ENCODE measurements around the gene HCRT. TPM values are rescaled to one million over a fixed set of nuclear protein-coding genes. Genes with fewer than 3 reads are reported as not detected.

The HCRT gene, protein sequence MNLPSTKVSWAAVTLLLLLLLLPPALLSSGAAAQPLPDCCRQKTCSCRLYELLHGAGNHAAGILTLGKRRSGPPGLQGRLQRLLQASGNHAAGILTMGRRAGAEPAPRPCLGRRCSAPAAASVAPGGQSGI
- total RNA-seq: not detected in 2 replicates

GRCh38 chr17:42184713-42185620 lies at the start of gene HCRT:
TSS of gene HCRT (minus strand) at chr17:42185452. CDS start at chr17:42185365, 87 bp downstream.

GRCh38 chr17:42193969-42194899 lies 9.0 kb upstream of the HCRT start, which contains the start of gene GHDC:
TSS of gene GHDC (minus strand) at chr17:42194494. CDS start at chr17:42193581, 913 bp downstream.

DNA sequence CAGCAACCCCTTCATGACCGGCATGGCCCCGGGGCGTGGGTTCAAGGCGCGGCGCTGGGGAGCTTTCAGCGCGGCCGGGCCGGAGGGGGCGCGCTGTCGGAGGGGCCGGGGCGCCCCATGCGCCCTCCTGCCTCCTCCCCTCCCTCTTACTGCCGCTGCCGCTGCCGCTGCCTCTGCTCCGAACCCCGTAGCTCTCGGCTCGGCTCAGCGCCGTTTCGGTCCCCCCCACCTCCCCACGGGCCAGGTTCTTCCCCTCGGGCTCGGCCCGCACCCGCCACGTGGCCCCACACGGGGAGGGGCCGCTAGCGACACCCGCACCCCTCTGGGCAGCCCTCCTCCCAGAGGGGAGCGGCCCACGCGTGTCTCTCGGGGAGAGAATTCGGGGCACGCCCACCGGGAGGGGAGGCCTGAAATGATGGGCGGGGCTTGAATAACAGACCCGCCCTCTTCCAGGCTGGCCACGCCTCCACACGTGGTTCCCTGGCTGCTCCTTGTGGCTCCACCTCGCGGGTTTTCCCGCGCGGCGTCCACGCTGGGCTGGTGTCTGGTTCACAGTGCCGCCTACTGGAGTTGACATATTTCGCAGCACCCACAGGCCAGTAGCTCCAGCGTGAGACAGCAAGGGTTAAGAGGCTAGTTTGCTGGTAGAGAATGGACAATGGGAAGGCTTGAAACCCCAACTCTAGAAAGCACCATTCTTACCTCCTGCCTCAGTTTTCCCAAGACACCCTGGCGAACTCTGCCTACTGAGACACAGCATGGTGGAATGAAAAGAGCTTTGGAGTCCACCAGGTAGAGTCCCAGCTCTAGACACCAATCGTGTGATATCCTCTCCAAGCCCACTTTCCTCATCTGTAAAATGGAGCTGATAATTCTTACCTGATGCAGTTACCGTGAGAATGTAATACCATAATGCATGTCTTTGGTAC lies 4.1 kb downstream of the HCRT start, which contains the start of gene KCNH4:
TSS of gene KCNH4 (minus strand) at position 221 of the 929 bp plus-strand sequence. CDS start at position 24, 197 bp downstream.

Other genes starting within 250 kb of the HCRT start
- gene CNP, start 218.7 kb downstream of the HCRT start, total RNA-seq: 48.5 and 54.0 TPM in 2 replicates
- gene DNAJC7, start 168.0 kb downstream of the HCRT start, total RNA-seq: 64.3 and 78.8 TPM in 2 replicates
- 19.5 and 26.0 TPM in 2 replicates for gene NKIRAS2, start 165.4 kb downstream of the HCRT start, total RNA-seq
- under 0.01 and 0.37 TPM in 2 replicates for gene C17orf113, start 134.9 kb downstream of the HCRT start, total RNA-seq
- gene ZNF385C, start 87.0 kb downstream of the HCRT start, total RNA-seq: not detected in 2 replicates
- gene DHX58, start 72.7 kb downstream of the HCRT start, total RNA-seq: 4.5 and 7.0 TPM in 2 replicates
- gene KAT2A, start 64.1 kb downstream of the HCRT start, total RNA-seq: 13.6 and 15.6 TPM in 2 replicates
- not detected in 2 replicates for gene HSPB9, start 62.6 kb downstream of the HCRT start, total RNA-seq
- gene RAB5C, start 30.5 kb downstream of the HCRT start, total RNA-seq: 86.7 and 87.2 TPM in 2 replicates
- not detected in 2 replicates for gene KCNH4, start 4.3 kb downstream of the HCRT start, total RNA-seq
- gene GHDC, start 9.0 kb upstream of the HCRT start, total RNA-seq: 9.0 and 15.1 TPM in 2 replicates
- gene STAT5B, start 90.9 kb upstream of the HCRT start, total RNA-seq: 22.0 and 26.2 TPM in 2 replicates
- gene STAT5A, start 103.0 kb upstream of the HCRT start, total RNA-seq: 9.6 and 19.1 TPM in 2 replicates
- 79.4 and 92.6 TPM in 2 replicates for gene STAT3, start 203.0 kb upstream of the HCRT start, total RNA-seq
- 515 and 628 TPM in 2 replicates for gene CAVIN1, start 237.8 kb upstream of the HCRT start, total RNA-seq

Data from subcutaneous preadipocyte (primary cell).